ENCODE measurements around the gene HSPG2. TPM values are rescaled to one million over a fixed set of nuclear protein-coding genes. Genes with fewer than 3 reads are reported as not detected.
A peak's percentile ranks its signal among the peaks of the same experiment; 100 is the strongest.

HSPG2 gene
- total and polyA plus RNA-seq, 2 donors (not counting 1 experiment from before 2014, with no cell fraction given): 2.0 to 4.5 TPM

- Mint-ChIP-seq H3K27me3 (no peaks in the 10 kb centered on the region), H3K27ac (peak overlapping the region; percentile 82), H3K9me3 (ENCODE audit: insufficient read depth) (no peaks in the 10 kb centered on the region), H3K4me3 (peak overlapping the region; percentile 54), H3K4me1 (peaks cover 13% of the 10 kb centered on the region)
- WGBS (ENCODE audit: insufficient coverage): 96% methylated on average over 33 of the region's 33 CpGs
- ChIA-PET POLR2A (no interaction called here), CTCF (no interaction called here)
- Histone ChIP-seq H3K9me3 (ENCODE audit: control extremely low read depth in 1 of 3, control insufficient read depth in 2 of 3, insufficient read depth in 1 of 3, low read length in 2 of 3) (peaks cover 0 to 4% (median 0%) of the 10 kb centered on the region in 3 donors), H3K27me3 (replicated peaks in 1 of 4; ENCODE audit: control extremely low read depth in 1 of 4, control insufficient read depth in 3 of 4, insufficient read depth in 4 of 4, low read length in 3 of 4) (no peaks in the 10 kb centered on the region), H3K27ac (ENCODE audit: low read length in 2 of 2) (no peak overlapping the region), H3K4me2 (replicated peaks; ENCODE audit: low read depth, low read length, poor library complexity, severe bottlenecking) (peak overlapping the region; percentile 55), H3K4me1 (ENCODE audit: control insufficient read depth in 2 of 2, insufficient read depth in 2 of 2, low read length in 2 of 2) (peaks cover 6 to 15% of the 10 kb centered on the region in 2 donors), H3K9ac (ENCODE audit: low read length) (peak overlapping the region; percentile 6), H3K4me3 (ENCODE audit: control extremely low read depth in 1 of 5, extremely low read depth in 1 of 5, insufficient read depth in 1 of 5, low read depth in 2 of 5, low read length in 4 of 5) (no peak overlapping the region), H4K20me1 (ENCODE audit: control insufficient read depth, insufficient read depth, low read length, poor library complexity, severe bottlenecking) (no peaks in the 10 kb centered on the region), H2AFZ (ENCODE audit: insufficient read depth, low read depth, low read length, poor library complexity, severe bottlenecking) (peak overlapping the region; percentile 69), H3K36me3 (replicated peaks in 1 of 2; ENCODE audit: control extremely low read depth in 1 of 2, control insufficient read depth in 1 of 2, extremely low read depth in 1 of 2, insufficient read depth in 2 of 2, low read length in 1 of 2) (peaks cover 0 to 2% of the 10 kb centered on the region in 2 experiments), H3K79me2 (ENCODE audit: control insufficient read depth, insufficient read depth, low read length) (no peaks in the 10 kb centered on the region)
- intact Hi-C loops (cut with micrococcal nuclease): loop anchor here (1.0 kb wide), 1 partner anchor 68 kb away; the partner anchor contains the start of gene USP48
- no peak for TF ChIP-seq EZH2 (IDR thresholded peaks at IDR 0.05; ENCODE audit: borderline replicate concordance, insufficient read depth, low read depth, low read length, poor library complexity, severe bottlenecking)
- DNase-seq (no peak), ATAC-seq (ENCODE audit: low read depth) (no peak)
Measured at GRCh38 chr1:21851430-21852250, 85.5 kb downstream of the HSPG2 start.

- Mint-ChIP-seq H3K4me1 (peaks cover 13% of the 10 kb centered on the region), H3K9me3 (ENCODE audit: insufficient read depth) (no peaks in the 10 kb centered on the region), H3K4me3 (no peak overlapping the region), H3K27me3 (no peaks in the 10 kb centered on the region), H3K27ac (no peak overlapping the region)
- H3K9me3 ChIP-seq (ENCODE audit: control extremely low read depth in 1 of 3, control insufficient read depth in 2 of 3, insufficient read depth in 1 of 3, low read length in 2 of 3): peaks cover 0 to 4% (median 0%) of the 10 kb centered on the region in 3 donors
- intact Hi-C loops (cut with micrococcal nuclease): no loop called here
- H3K4me2 ChIP-seq (replicated peaks; ENCODE audit: low read depth, low read length, poor library complexity, severe bottlenecking): no peak overlapping the region
- no peaks in the 10 kb centered on the region for H4K20me1 ChIP-seq (ENCODE audit: control insufficient read depth, insufficient read depth, low read length, poor library complexity, severe bottlenecking)
- no peak overlapping the region for H2AFZ ChIP-seq (ENCODE audit: insufficient read depth, low read depth, low read length, poor library complexity, severe bottlenecking)
- DNase-seq (no peak), ATAC-seq (ENCODE audit: low read depth) (no peak)
- no peaks in the 10 kb centered on the region for H3K27me3 ChIP-seq (replicated peaks in 1 of 4; ENCODE audit: control extremely low read depth in 1 of 4, control insufficient read depth in 3 of 4, insufficient read depth in 4 of 4, low read length in 3 of 4)
- peaks cover 0 to 2% of the 10 kb centered on the region in 2 experiments for H3K36me3 ChIP-seq (replicated peaks in 1 of 2; ENCODE audit: control extremely low read depth in 1 of 2, control insufficient read depth in 1 of 2, extremely low read depth in 1 of 2, insufficient read depth in 2 of 2, low read length in 1 of 2)
- H3K79me2 ChIP-seq (ENCODE audit: control insufficient read depth, insufficient read depth, low read length): no peaks in the 10 kb centered on the region
- POLR2A ChIA-PET: no interaction called here
- no peak overlapping the region for H3K27ac ChIP-seq (ENCODE audit: low read length in 2 of 2)
- peaks cover 6 to 15% of the 10 kb centered on the region in 2 donors for H3K4me1 ChIP-seq (ENCODE audit: control insufficient read depth in 2 of 2, insufficient read depth in 2 of 2, low read length in 2 of 2)
- CTCF ChIA-PET: interaction anchor here (0.6 to 1.0 kb wide), 4 partner anchors 10 to 122 kb away, joined by 3 to 4 read pairs (median 3); no protein-coding TSS in a partner anchor
- no peak overlapping the region for H3K4me3 ChIP-seq (ENCODE audit: control extremely low read depth in 1 of 5, extremely low read depth in 1 of 5, insufficient read depth in 1 of 5, low read depth in 2 of 5, low read length in 4 of 5)
- no peak overlapping the region for H3K9ac ChIP-seq (ENCODE audit: low read length)
- WGBS (ENCODE audit: insufficient coverage): 97% methylated on average over 29 of the region's 30 CpGs
- TF ChIP-seq CTCF (IDR thresholded peaks at IDR 0.05) (no peak), EZH2 (IDR thresholded peaks at IDR 0.05; ENCODE audit: borderline replicate concordance, insufficient read depth, low read depth, low read length, poor library complexity, severe bottlenecking) (no peak)
Measured at GRCh38 chr1:21849909-21850576, 87.1 kb downstream of the HSPG2 start.

All from B cell (primary cell).